ENCODE data around the gene CCDC69. TPM values are rescaled to one million over a fixed set of nuclear protein-coding genes. Genes with fewer than 3 reads are reported as not detected.

The CCDC69 gene
- total RNA-seq, 1 donor: 10.5 TPM

DNA sequence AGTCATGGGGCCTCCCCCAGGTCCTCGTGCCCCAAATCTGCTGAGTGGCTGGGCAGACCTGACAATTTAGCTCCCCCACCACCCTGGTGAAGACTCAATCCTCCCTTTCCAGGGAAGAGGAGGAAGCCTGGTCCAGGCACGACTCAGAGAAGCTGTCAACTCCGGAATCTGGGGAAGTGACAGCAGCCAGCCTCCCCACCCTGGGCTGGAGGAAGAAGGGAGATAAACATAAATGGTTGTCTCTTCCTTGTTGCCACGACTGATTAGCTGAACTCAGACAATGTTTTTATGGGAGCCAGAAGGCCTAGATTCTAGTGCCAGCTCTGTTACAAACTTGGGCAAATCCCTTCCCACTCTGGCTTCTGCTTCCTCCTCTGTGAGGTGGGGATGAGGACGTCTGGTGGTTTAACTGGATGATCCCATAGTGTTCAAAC lies 15.4 kb downstream of the CCDC69 start:
- DNase-seq (ENCODE audit: insufficient read length, low spot score, missing footprints): no peak
- H4K20me1 ChIP-seq (ENCODE audit: insufficient read depth, low read length): no peaks in the 10 kb centered on the region
- H3K4me2 ChIP-seq (ENCODE audit: insufficient read depth, low read length): no peak overlapping the region
- H3K27me3 ChIP-seq (ENCODE audit: insufficient read depth, low read length): no peaks in the 10 kb centered on the region
- H3K4me1 ChIP-seq (ENCODE audit: insufficient read depth, low read length): no peaks in the 10 kb centered on the region
- no peaks in the 10 kb centered on the region for H3K79me2 ChIP-seq (ENCODE audit: insufficient read depth, low read length)
- no peaks in the 10 kb centered on the region for H3K9me3 ChIP-seq (ENCODE audit: low read depth, low read length)
- H2AFZ ChIP-seq (ENCODE audit: low read length): peak overlapping the region; percentile 20
- TF ChIP-seq, protein P1, sequence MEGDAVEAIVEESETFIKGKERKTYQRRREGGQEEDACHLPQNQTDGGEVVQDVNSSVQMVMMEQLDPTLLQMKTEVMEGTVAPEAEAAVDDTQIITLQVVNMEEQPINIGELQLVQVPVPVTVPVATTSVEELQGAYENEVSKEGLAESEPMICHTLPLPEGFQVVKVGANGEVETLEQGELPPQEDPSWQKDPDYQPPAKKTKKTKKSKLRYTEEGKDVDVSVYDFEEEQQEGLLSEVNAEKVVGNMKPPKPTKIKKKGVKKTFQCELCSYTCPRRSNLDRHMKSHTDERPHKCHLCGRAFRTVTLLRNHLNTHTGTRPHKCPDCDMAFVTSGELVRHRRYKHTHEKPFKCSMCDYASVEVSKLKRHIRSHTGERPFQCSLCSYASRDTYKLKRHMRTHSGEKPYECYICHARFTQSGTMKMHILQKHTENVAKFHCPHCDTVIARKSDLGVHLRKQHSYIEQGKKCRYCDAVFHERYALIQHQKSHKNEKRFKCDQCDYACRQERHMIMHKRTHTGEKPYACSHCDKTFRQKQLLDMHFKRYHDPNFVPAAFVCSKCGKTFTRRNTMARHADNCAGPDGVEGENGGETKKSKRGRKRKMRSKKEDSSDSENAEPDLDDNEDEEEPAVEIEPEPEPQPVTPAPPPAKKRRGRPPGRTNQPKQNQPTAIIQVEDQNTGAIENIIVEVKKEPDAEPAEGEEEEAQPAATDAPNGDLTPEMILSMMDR (IDR thresholded peaks at IDR 0.05; ENCODE audit: extremely low read depth, low read depth, low read length): no peak
- no peak overlapping the region for H3K27ac ChIP-seq (ENCODE audit: low read depth, low read length)
- H3K4me3 ChIP-seq (ENCODE audit: insufficient read depth, low read length): no peak overlapping the region
- H3K36me3 ChIP-seq (ENCODE audit: insufficient read depth, low read length): no peaks in the 10 kb centered on the region

DNA sequence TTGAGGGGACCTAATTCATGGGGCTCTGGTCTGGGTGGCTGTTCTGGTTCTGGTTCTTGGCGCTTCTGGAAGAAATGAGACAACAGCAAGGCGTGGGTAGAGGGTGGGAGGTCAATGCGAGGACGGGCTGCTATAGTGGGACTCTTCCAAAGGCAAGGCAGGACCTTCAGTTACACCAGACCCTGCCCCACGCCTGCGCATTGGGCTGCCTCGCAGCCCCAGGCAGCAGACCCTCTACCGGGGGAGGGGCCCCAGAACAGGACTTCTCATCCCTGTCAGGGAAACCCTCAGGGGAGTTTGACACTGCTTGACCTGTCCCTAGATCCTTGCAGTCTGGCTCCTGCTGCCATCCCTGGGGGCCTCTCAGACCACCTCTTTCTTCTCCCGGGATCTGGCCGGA lies 18.5 kb downstream of the CCDC69 start:
- no peak for DNase-seq (ENCODE audit: insufficient read length, low spot score, missing footprints)

GRCh38 chr5:151204051-151204450 lies 19.8 kb downstream of the CCDC69 start:
- no peak for DNase-seq (ENCODE audit: insufficient read length, low spot score, missing footprints)
- H3K4me1 ChIP-seq (ENCODE audit: insufficient read depth, low read length): peaks cover 3% of the 10 kb centered on the region

More for the DNA sequence above, 18.5 kb downstream of the CCDC69 start:
- no peaks in the 10 kb centered on the region for H4K20me1 ChIP-seq (ENCODE audit: insufficient read depth, low read length)
- H3K79me2 ChIP-seq (ENCODE audit: insufficient read depth, low read length): no peaks in the 10 kb centered on the region
- H2AFZ ChIP-seq (ENCODE audit: low read length): no peak overlapping the region
- H3K4me1 ChIP-seq (ENCODE audit: insufficient read depth, low read length): peaks cover 3% of the 10 kb centered on the region
- no peak overlapping the region for H3K4me2 ChIP-seq (ENCODE audit: insufficient read depth, low read length)
- TF ChIP-seq, protein P1 (IDR thresholded peaks at IDR 0.05; ENCODE audit: extremely low read depth, low read depth, low read length): no peak
- H3K4me3 ChIP-seq (ENCODE audit: insufficient read depth, low read length): no peak overlapping the region
- H3K9me3 ChIP-seq (ENCODE audit: low read depth, low read length): no peaks in the 10 kb centered on the region
- H3K27me3 ChIP-seq (ENCODE audit: insufficient read depth, low read length): no peaks in the 10 kb centered on the region
- no peaks in the 10 kb centered on the region for H3K36me3 ChIP-seq (ENCODE audit: insufficient read depth, low read length)
- no peak overlapping the region for H3K27ac ChIP-seq (ENCODE audit: low read depth, low read length)

DNA sequence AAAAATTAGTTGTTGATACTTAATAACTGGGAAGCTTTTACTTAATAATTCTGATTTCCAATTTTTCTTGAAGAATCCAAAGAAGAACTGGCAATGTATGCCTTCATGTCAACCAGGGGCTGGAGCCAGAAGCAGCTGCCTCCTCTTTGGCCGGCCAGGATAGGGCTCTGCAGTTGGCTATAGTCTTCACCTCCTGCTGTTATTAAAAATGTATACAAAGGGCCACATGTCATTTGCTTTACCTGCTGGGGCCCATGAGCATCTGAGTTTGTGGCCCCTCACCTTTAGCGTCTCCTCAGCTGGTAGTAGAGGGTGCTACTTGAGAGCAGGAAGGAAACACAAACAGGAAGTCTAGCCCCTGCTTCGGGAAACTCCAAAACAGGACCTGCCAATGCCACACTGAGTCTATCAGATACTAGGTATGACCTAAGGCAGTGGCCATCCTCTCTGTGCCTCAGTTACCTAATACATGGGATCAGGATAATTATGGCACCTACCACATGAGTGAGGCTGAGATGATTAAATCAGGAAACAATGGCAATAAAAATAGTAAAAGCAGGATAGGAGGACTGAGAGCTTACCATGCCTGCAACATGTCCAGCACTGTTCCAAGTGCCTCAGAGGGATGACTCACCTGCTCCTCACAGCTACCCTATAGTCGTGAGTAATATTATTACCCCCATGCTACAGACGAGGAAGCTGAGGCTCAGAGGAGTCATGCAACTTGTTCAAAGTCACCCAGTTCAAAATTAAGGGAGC lies 21.3 kb downstream of the CCDC69 start:
- Histone ChIP-seq H3K36me3 (ENCODE audit: insufficient read depth, low read length) (no peaks in the 10 kb centered on the region), H3K79me2 (ENCODE audit: insufficient read depth, low read length) (no peaks in the 10 kb centered on the region), H2AFZ (ENCODE audit: low read length) (no peak overlapping the region), H4K20me1 (ENCODE audit: insufficient read depth, low read length) (no peaks in the 10 kb centered on the region), H3K27me3 (ENCODE audit: insufficient read depth, low read length) (no peaks in the 10 kb centered on the region), H3K4me2 (ENCODE audit: insufficient read depth, low read length) (no peak overlapping the region), H3K4me1 (ENCODE audit: insufficient read depth, low read length) (peaks cover 3% of the 10 kb centered on the region), H3K4me3 (ENCODE audit: insufficient read depth, low read length) (no peak overlapping the region), H3K9me3 (ENCODE audit: low read depth, low read length) (no peaks in the 10 kb centered on the region), H3K27ac (ENCODE audit: low read depth, low read length) (no peak overlapping the region)
- TF ChIP-seq, protein P1 (IDR thresholded peaks at IDR 0.05; ENCODE audit: extremely low read depth, low read depth, low read length): no peak
- peak; percentile 91 for DNase-seq (ENCODE audit: insufficient read length, low spot score, missing footprints)

More at GRCh38 chr5:151204051-151204450, 19.8 kb downstream of the CCDC69 start:
- Histone ChIP-seq H2AFZ (ENCODE audit: low read length) (no peak overlapping the region), H3K27ac (ENCODE audit: low read depth, low read length) (no peak overlapping the region), H4K20me1 (ENCODE audit: insufficient read depth, low read length) (no peaks in the 10 kb centered on the region), H3K4me3 (ENCODE audit: insufficient read depth, low read length) (no peak overlapping the region), H3K4me2 (ENCODE audit: insufficient read depth, low read length) (no peak overlapping the region), H3K9me3 (ENCODE audit: low read depth, low read length) (no peaks in the 10 kb centered on the region), H3K79me2 (ENCODE audit: insufficient read depth, low read length) (no peaks in the 10 kb centered on the region), H3K27me3 (ENCODE audit: insufficient read depth, low read length) (no peaks in the 10 kb centered on the region), H3K36me3 (ENCODE audit: insufficient read depth, low read length) (no peaks in the 10 kb centered on the region)
- TF ChIP-seq, protein P1 (IDR thresholded peaks at IDR 0.05; ENCODE audit: extremely low read depth, low read depth, low read length): no peak

All from osteoblast (primary cell).